K562 (cell line): Measurements from ENCODE around the gene CSNK1G1. TPM values are rescaled to one million over a fixed set of nuclear protein-coding genes. Genes with fewer than 3 reads are reported as not detected.

Experiments
- ARNT ChIP-seq, 2 experiments: fragments of 450-650 bp; IDR thresholded peaks; 2 replicates each; pipeline ENCODE4 v1.6.1; 2016; ENCODE audit warnings: mild to moderate bottlenecking in 1 of 2
- CHCHD3 ChIP-seq: fragments of 250-450 bp; sonication (Bioruptor Pico); IDR thresholded peaks from 2 replicates; pipeline ENCODE4 v2.1.2; 2022; ENCODE audit warnings: mild to moderate bottlenecking
- E4F1 ChIP-seq: fragments of 250-450 bp; sonication (Bioruptor Pico); IDR thresholded peaks from 2 replicates; pipeline ENCODE4 v1.5.0; 2021; ENCODE audit warnings: mild to moderate bottlenecking, borderline replicate concordance
- EZH2 ChIP-seq: IDR thresholded peaks from 2 replicates; pipeline ENCODE4 v1.6.1; 2012; ENCODE audit warnings: low read depth, mild to moderate bottlenecking, inconsistent platforms, low read length, borderline replicate concordance
- HMG20B ChIP-seq: fragments of 250-450 bp; sonication (Bioruptor Pico); IDR thresholded peaks from 2 replicates; pipeline ENCODE4 v1.5.0; 2021; ENCODE audit warnings: mild to moderate bottlenecking
- HNRNPUL1 ChIP-seq: fragments of 200-400 bp; formaldehyde crosslinking; IDR thresholded peaks from 2 replicates; pipeline ENCODE4 v1.6.1; 2017; ENCODE audit warnings: low read length
- JUND ChIP-seq, 2 experiments: IDR thresholded peaks; 2 replicates in 1 of 2; 3 replicates in 1 of 2; pipeline ENCODE4 v1.6.1; 2011; ENCODE audit warnings: borderline replicate concordance in 2 of 2, low read depth in 2 of 2, low read length in 2 of 2, improper control_type of control experiment in 1 of 2, missing biosample characterization in 1 of 2, missing genetic modification characterization in 1 of 2, missing genetic modification reagents in 1 of 2
- MEIS2 ChIP-seq: fragments of 450-650 bp; IDR thresholded peaks from 2 replicates; pipeline ENCODE4 v1.6.1; 2014; ENCODE audit warnings: mild to moderate bottlenecking; ENCODE audit not compliant: partially characterized antibody
- NR4A1 ChIP-seq, 2 experiments: fragments of 250-450 bp in 1 of 2; fragments of 450-650 bp in 1 of 2; sonication (Bioruptor Pico) in 1 of 2; IDR thresholded peaks; 2 replicates each; pipeline versions ENCODE4 v1.4.0 to v1.6.1; 2016 to 2020; ENCODE audit warnings: mild to moderate bottlenecking in 2 of 2, missing compliant biosample characterization in 1 of 2, missing genetic modification characterization in 1 of 2, moderate library complexity in 1 of 2
- OTX1 ChIP-seq: fragments of 450-650 bp; formaldehyde crosslinking; IDR thresholded peaks from 2 replicates; pipeline ENCODE4 v1.4.0; 2022; ENCODE audit warnings: mild to moderate bottlenecking
- RFX5 ChIP-seq: IDR thresholded peaks from 2 replicates; pipeline ENCODE4 v1.6.1; 2011; ENCODE audit warnings: low read depth, mild to moderate bottlenecking, improper control_type of control experiment, low read length
- TEAD1 ChIP-seq, 2 experiments: fragments of 450-650 bp in 1 of 2; sonication (generic) in 1 of 2; formaldehyde crosslinking; IDR thresholded peaks; 2 replicates each; pipeline versions ENCODE4 v1.4.0 to v1.8.0; 2020 to 2022; ENCODE audit warnings: mild to moderate bottlenecking in 2 of 2, missing genetic modification reagents in 1 of 2
- ZBTB1 ChIP-seq: sonication (generic); formaldehyde crosslinking; IDR thresholded peaks from 2 replicates; pipeline ENCODE4 v1.8.1; 2023; ENCODE audit warnings: missing genetic modification reagents, low read depth, mild to moderate bottlenecking, borderline replicate concordance
- ZFPM2 ChIP-seq: fragments of 250-450 bp; sonication (Bioruptor Pico); IDR thresholded peaks from 2 replicates; pipeline ENCODE4 v1.5.1; 2022; ENCODE audit warnings: mild to moderate bottlenecking
- ZNF318 ChIP-seq, 2 experiments: fragments of 450-650 bp; IDR thresholded peaks; 2 replicates each; pipeline ENCODE4 v1.6.1; 2016; ENCODE audit warnings: mild to moderate bottlenecking in 2 of 2, borderline replicate concordance in 1 of 2, low read depth in 1 of 2, moderate library complexity in 1 of 2
- ZNF589 ChIP-seq: fragments of 200-800 bp; sonication (Bioruptor generic); IDR thresholded peaks from 2 replicates; pipeline ENCODE4 v1.6.1; 2016; ENCODE audit warnings: low read depth, missing genetic modification characterization, missing compliant biosample characterization
- polyA plus RNA-seq, 8 experiments: library from polyadenylated mRNA; depleted of rRNA in 4 of 8; stranded (reverse) in 5 of 8; unstranded in 3 of 8; fragments of >200 nt; fragmentation: Nextera tagmentation in 2 of 8; fragmentation: Illumina TruSeq in 1 of 8; extraction: Ambion mirVana in 2 of 8; extraction: Trizol in 1 of 8; gene quantifications; 2 replicates each; pipeline versions ENCODE4 v1.2.1 to v1.2.3, GENCODE V29; 2011 to 2014; ENCODE audit warnings: inconsistent platforms in 1 of 8, missing spikeins in 1 of 8
- total RNA-seq, 7 experiments: library from RNA; depleted of rRNA in 6 of 7; stranded (reverse); fragments of >200 nt in 6 of 7; fragmentation: Illumina TruSeq in 2 of 7; extraction: Trizol in 2 of 7; gene quantifications; 2 replicates each; pipeline versions ENCODE4 v1.2.1 to v1.2.3, GENCODE V29; 2011 to 2021; ENCODE audit warnings: low replicate concordance in 1 of 7

Gene CSNK1G1
- total and polyA plus RNA-seq, 9 of the 15 experiments (the other 6 are each of a cell fraction or from before 2014, with no cell fraction given) = 4.5 to 18.5 (median 9.5) TPM

- TF ChIP-seq ZNF318 (IDR thresholded peaks at IDR 0.05; ENCODE audit: borderline replicate concordance in 1 of 2, low read depth in 1 of 2) (peak in 1 of 2 experiments; percentile 31; a peak in 1 of 4 replicates), EZH2 (no peak), ZFPM2 (CRISPR knock-in tag) (no peak), JUND (IDR thresholded peaks at IDR 0.05; ENCODE audit: borderline replicate concordance, low read depth, low read length) (peak; percentile 63; the same call in 1 of the 2 replicates), JUND (tag; IDR thresholded peaks at IDR 0.05; ENCODE audit: borderline replicate concordance, low read depth, low read length) (peak; percentile 45; the same call in 1 of the 3 replicates), NR4A1 (CRISPR knock-in tag; IDR thresholded peaks at IDR 0.05) (no peak), NR4A1 (tag; IDR thresholded peaks at IDR 0.05) (0 out of 2 replicates have a peak, but pooled peaks have one; percentile 35), ARNT (IDR thresholded peaks at IDR 0.05) (peak in 1 of 2 experiments; percentile 35; a peak in 1 of 4 replicates), ZNF589 (peak; percentile 51; the same call in 1 of the 2 replicates), HMG20B (CRISPR knock-in tag) (no peak), HNRNPUL1 (no peak), RFX5 (no peak), CHCHD3 (CRISPR knock-in tag) (no peak), TEAD1 (CRISPR knock-in tag; IDR thresholded peaks at IDR 0.05) (no peak; a peak in 1 of 4 replicates), OTX1 (no peak), E4F1 (CRISPR knock-in tag) (no peak), ZBTB1 (CRISPR knock-in tag) (no peak), MEIS2 (peak; percentile 58)
These were observed 139.1 kb downstream of the CSNK1G1 start (continued) for GRCh38 chr15:64216730-64217428.
